ENCODE data around the gene KIAA1191. TPM values are rescaled to one million over a fixed set of nuclear protein-coding genes. Genes with fewer than 3 reads are reported as not detected.

The KIAA1191 gene
- total RNA-seq, 2 experiments from 2014 or later: 33.3 to 41.2 TPM

- Histone ChIP-seq H2AFZ (ENCODE audit: low read length) (no peak overlapping the region), H3K9me3 (ENCODE audit: low read length) (no peaks in the 10 kb centered on the region), H3K4me2 (ENCODE audit: low read length) (no peak overlapping the region), H3K4me3 (ENCODE audit: low read depth, low read length, poor library complexity, severe bottlenecking) (no peak overlapping the region), H3K79me2 (ENCODE audit: insufficient read depth, low read depth, low read length) (no peaks in the 10 kb centered on the region), H3K27ac (ENCODE audit: low read depth, low read length, poor library complexity, severe bottlenecking) (no peak overlapping the region), H3K9me2 (ENCODE audit: insufficient read depth, low read length) (no peaks in the 10 kb centered on the region), H3K4me1 (ENCODE audit: insufficient read depth, low read length, poor library complexity, severe bottlenecking) (no peaks in the 10 kb centered on the region), H4K20me1 (ENCODE audit: insufficient read depth, low read length) (no peaks in the 10 kb centered on the region), H3K36me3 (ENCODE audit: insufficient read depth, low read length) (peaks cover 52% of the 10 kb centered on the region)
- POLR2A ChIA-PET: no interaction called here
- DNase-seq (ENCODE audit: low spot score): no peak
- no TSS peak for BruUV-seq (replicated peaks)
- CTCF ChIA-PET (ENCODE audit: unreplicated experiment): no interaction called here
- TF ChIP-seq EZH2phosphoT487 (IDR thresholded peaks at IDR 0.05; ENCODE audit: borderline replicate concordance, low read depth, low read length) (no peak), CTCF (conservative IDR thresholded peaks at IDR 0.05; ENCODE audit: low read length) (no peak)
- intact Hi-C loops (cut with micrococcal nuclease; ENCODE audit: unreplicated experiment): no loop called here
These were observed 18.7 kb downstream of the KIAA1191 start for GRCh38 chr5:176342766-176343458.

- Histone ChIP-seq H4K20me1 (ENCODE audit: insufficient read depth, low read length) (no peaks in the 10 kb centered on the region), H2AFZ (ENCODE audit: low read length) (no peak overlapping the region), H3K4me2 (ENCODE audit: low read length) (no peak overlapping the region), H3K9me3 (ENCODE audit: low read length) (no peaks in the 10 kb centered on the region), H3K79me2 (ENCODE audit: insufficient read depth, low read depth, low read length) (no peaks in the 10 kb centered on the region), H3K9me2 (ENCODE audit: insufficient read depth, low read length) (no peaks in the 10 kb centered on the region), H3K36me3 (ENCODE audit: insufficient read depth, low read length) (peaks cover 52% of the 10 kb centered on the region), H3K4me3 (ENCODE audit: low read depth, low read length, poor library complexity, severe bottlenecking) (no peak overlapping the region), H3K27ac (ENCODE audit: low read depth, low read length, poor library complexity, severe bottlenecking) (no peak overlapping the region), H3K4me1 (ENCODE audit: insufficient read depth, low read length, poor library complexity, severe bottlenecking) (no peaks in the 10 kb centered on the region)
- no TSS peak for BruUV-seq (replicated peaks)
- ChIA-PET CTCF (ENCODE audit: unreplicated experiment) (no interaction called here), POLR2A (interaction anchor here (1.2 kb wide), 1 partner anchor 53 kb away, joined by 4 read pairs; no protein-coding TSS in a partner anchor)
- TF ChIP-seq CTCF (conservative IDR thresholded peaks at IDR 0.05; ENCODE audit: low read length): no peak
- TF ChIP-seq EZH2phosphoT487 (IDR thresholded peaks at IDR 0.05; ENCODE audit: borderline replicate concordance, low read depth, low read length): no peak
- DNase-seq (ENCODE audit: low spot score): no peak
- intact Hi-C loops (cut with micrococcal nuclease; ENCODE audit: unreplicated experiment): no loop called here
These were observed 19.4 kb downstream of the KIAA1191 start for GRCh38 chr5:176342158-176342483.

- intact Hi-C loops (cut with micrococcal nuclease; ENCODE audit: unreplicated experiment): no loop called here
- Histone ChIP-seq H3K9me3 (ENCODE audit: low read length) (no peaks in the 10 kb centered on the region), H3K36me3 (ENCODE audit: insufficient read depth, low read length) (peaks cover 52% of the 10 kb centered on the region), H3K27ac (ENCODE audit: low read depth, low read length, poor library complexity, severe bottlenecking) (no peak overlapping the region), H3K4me1 (ENCODE audit: insufficient read depth, low read length, poor library complexity, severe bottlenecking) (no peaks in the 10 kb centered on the region), H3K9me2 (ENCODE audit: insufficient read depth, low read length) (no peaks in the 10 kb centered on the region), H3K4me3 (ENCODE audit: low read depth, low read length, poor library complexity, severe bottlenecking) (no peak overlapping the region), H3K79me2 (ENCODE audit: insufficient read depth, low read depth, low read length) (no peaks in the 10 kb centered on the region), H4K20me1 (ENCODE audit: insufficient read depth, low read length) (no peaks in the 10 kb centered on the region), H2AFZ (ENCODE audit: low read length) (no peak overlapping the region), H3K4me2 (ENCODE audit: low read length) (no peak overlapping the region)
- BruUV-seq (replicated peaks): no TSS peak
- TF ChIP-seq EZH2phosphoT487 (IDR thresholded peaks at IDR 0.05; ENCODE audit: borderline replicate concordance, low read depth, low read length) (no peak), CTCF (conservative IDR thresholded peaks at IDR 0.05; ENCODE audit: low read length) (no peak)
- no peak for DNase-seq (ENCODE audit: low spot score)
- ChIA-PET POLR2A (interaction anchor here (1.2 kb wide), 1 partner anchor 54 kb away, joined by 4 read pairs; no protein-coding TSS in a partner anchor), CTCF (ENCODE audit: unreplicated experiment) (no interaction called here)
These were observed 20.0 kb downstream of the KIAA1191 start for GRCh38 chr5:176341325-176342157.
